CD4-positive, alpha-beta T cell treated with Interferon gamma for 1 hour (primary cell): Measurements from ENCODE around the gene NEK11.
A peak's percentile ranks its signal among the peaks of the same experiment; 100 is the strongest.
"Not testable (repeated sequence)": the region's sequence is repeated elsewhere in the genome, so short reads cannot be mapped to it uniquely, and the experiment has no call there.

Experiments used
- DNase-seq: peaks from one replicate; pipeline ENCODE4 v3.0.0-alpha.2; 2020

NEK11 gene

DNA sequence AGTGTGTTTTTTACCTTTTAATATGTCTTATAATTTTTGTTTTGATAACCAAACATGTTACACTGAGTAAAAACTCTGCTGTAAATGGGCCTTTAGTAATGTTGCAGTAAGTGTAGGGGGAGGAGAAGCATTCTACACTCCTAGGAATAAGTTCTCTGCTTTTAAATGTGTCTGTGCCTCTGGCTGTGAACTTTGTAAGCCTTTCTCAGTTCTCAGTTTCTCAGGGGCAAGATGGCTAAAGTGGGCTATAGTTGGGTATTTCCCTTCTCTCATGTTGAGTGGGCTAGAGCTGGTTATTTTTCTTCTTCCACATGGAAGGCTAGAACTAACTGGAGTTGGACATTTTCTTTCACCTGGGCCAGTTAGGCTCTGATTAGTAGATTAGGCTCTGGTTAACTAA is 279.6 kb downstream of the NEK11 start:
- no peak for DNase-seq

DNA sequence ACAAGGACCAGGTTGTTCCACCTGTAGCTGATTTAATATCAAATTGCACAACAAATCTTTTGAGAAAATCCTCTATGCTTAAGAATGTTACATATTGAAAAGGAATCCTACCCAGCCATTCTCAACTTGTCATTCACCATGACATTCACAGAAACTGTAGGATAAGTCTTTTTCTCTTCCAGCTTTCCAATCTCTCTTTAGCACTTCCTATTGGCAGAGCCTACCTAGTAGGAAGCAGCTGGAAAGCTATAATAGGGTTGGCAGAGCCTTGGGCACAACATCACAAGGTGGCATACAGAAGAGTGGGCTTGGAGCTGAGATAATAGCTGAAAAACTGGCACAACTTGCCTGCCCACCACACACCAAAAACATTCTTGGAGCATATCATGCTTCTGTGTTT is 287.6 kb downstream of the NEK11 start:
- no peak for DNase-seq

DNA sequence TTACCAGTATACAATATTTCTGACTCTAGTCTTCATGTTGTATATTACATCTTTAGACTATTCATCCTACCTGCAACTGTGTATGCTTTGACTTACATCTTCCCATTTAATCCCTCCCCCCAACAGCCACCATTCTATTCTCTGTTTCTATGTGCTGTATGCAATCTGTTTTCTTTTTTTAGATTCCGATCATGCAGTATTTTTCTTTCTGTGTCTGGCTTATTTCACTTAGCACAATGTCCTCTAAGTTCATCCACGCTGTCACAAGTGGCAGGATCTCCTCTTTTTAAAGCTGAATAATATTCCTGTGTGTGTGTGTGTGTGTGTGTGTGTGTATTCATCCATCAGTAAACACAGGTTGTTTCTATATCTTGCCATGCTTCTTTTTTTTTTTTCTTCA is 288.5 kb downstream of the NEK11 start:
- DNase-seq = no peak

- DNase-seq = no peak
Measured at GRCh38 chr3:131317667-131318066, 291.0 kb downstream of the NEK11 start.

GRCh38 chr3:131323014-131323413 is 296.3 kb downstream of the NEK11 start:
- DNase-seq = no peak

GRCh38 chr3:131323792-131324191 is 297.1 kb downstream of the NEK11 start:
- DNase-seq = no peak

DNA sequence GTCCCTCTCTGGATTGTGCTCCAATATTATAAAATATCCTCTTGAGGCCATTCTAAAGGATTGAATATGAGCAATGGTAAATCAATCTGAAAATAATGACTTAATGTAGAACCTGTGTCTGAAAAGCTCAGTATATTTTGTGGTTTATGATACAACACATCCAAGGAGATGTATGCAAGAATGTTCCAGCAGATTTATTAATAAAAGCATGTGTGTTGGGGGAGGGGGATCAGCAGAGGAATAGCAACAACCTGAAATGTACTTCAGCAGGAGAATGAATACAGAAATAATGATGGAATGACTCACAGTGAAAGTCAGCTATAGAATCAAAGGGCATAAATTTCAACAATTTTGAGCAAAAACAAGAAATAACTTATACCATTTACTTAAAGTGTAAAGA is 298.2 kb downstream of the NEK11 start:
- no peak for DNase-seq

DNA sequence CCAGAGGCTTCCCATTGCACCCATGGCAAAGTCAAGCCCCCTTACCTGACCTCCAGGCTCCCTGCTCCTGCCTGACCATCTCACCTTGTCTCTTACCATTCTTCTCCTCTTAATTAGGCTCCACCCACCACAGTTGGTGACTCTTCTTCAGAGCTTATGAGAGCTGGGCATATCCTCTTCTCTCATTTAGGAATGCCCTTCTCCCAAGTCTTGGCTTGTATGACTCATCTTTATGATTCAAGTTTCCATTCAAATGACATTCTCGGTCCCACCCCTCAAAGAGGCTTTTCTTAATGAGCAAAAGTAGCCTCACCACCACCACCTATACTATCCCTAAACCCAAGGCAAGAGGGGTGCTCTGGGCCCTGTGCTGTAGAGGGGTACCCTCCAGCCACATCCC is 299.6 kb downstream of the NEK11 start:
- no peak for DNase-seq

GRCh38 chr3:131328721-131329120 is 302.0 kb downstream of the NEK11 start:
- no peak for DNase-seq

DNA sequence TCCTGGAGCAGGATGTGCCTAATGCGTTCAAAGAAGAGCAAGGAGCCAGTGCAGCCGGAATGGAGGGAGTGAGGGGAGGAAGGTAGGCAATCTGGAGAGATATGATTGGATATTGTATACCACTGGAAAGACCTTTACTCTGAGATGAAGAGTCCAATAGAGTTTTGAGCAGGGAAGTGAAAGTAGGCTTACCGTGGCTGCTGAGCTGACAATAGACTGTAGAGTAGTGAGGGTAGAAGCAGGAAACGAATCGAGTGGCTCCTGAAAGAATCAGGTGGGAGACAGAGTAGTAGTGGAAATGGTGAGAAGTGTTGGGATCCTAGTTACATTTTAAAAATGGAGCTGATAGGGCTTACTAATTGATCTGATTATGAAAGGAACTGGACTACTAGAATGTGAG is 303.1 kb downstream of the NEK11 start:
- DNase-seq = no peak

DNA sequence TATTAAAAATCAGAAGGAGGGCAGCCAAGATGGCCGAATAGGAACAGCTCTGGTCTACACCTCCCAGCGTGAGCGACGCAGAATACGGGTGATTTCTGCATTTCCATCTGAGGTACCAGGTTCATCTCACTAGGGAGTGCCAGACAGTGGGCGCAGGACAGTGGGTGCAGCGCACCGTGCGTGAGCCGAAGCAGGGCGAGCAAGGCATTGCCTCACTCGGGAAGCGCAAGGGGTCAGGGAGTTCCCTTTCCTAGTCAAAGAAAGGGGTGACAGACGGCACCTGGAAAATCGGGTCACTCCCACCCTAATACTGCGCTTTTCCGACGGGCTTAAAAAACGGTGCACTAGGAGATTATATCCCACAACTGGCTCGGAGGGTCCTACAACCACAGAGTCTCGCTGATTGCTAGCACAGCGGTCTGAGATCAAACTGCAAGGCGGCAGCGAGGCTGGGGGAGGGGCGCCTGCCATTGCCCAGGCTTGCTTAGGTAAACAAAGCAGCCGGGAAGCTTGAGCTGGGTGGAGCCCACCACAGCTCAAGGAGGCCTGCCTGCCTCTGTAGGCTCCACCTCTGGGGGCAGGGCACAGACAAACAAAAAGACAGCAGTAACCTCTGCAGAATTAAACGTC is 304.9 kb downstream of the NEK11 start:
- not testable (repeated sequence) for DNase-seq

DNA sequence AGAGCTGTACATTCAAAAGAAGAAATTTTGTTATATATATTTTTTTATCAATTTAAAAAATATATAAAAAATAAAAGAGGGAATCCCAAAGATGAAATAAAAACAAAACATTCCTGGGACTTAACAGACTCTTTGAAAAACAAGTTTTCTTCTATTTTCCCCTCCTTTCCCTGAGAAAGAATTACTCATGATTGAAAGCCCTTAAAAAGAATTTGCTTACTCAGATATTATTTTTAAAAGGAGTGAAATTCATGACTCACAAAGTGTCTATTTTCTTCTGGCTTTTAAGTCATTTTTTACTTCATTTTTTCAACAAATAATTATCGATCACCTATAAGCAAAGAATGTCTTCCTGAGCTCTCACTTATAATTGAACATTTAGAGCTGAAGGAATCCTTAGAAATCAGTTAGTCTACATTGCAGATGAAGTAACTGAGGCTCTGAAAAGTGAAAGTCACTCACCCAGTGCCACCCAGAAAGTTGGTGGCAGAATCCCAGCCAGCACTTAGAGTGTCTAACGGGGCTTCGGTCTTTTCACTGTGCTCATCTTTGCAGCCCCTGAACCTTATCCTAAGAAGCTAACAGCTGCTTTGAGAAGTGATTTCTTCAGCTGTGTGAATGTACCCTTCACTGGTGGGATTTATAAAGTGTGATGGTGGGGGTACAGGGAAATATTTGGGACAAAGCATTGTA is 312.4 kb downstream of the NEK11 start:
- DNase-seq = no peak

GRCh38 chr3:131341761-131342160 is 315.1 kb downstream of the NEK11 start:
- DNase-seq = no peak

GRCh38 chr3:131348911-131349310 is 322.2 kb downstream of the NEK11 start:
- no peak for DNase-seq

- DNase-seq = no peak
Measured at GRCh38 chr3:131349454-131349853, 322.8 kb downstream of the NEK11 start.

DNA sequence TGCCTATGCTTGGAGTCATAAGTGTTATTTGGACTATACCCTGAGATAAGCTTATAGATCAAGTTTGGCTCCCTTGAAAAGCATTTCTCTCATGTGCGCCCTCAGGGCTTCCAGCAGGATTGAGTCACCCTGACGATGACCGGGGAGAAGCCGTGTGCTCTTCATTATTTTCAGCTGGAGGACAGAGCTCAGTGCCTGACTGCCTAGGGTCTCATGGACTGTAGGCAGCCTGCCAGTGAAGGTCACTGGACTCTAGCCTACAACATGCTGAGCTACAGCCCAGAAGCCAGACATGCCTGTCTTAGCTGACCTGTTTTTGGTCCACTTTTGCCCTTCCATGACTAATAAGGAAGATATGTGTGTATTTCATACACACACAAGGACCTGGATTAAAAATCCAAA is 323.3 kb downstream of the NEK11 start:
- DNase-seq = no peak

GRCh38 chr3:131350506-131350905 is 323.8 kb downstream of the NEK11 start:
- no peak for DNase-seq

GRCh38 chr3:131353016-131353877 is 326.6 kb downstream of the NEK11 start:
- DNase-seq = no peak

GRCh38 chr3:131353986-131354385 is 327.3 kb downstream of the NEK11 start:
- no peak for DNase-seq

GRCh38 chr3:131356006-131356595 is 329.4 kb downstream of the NEK11 start:
- DNase-seq = no peak

- no peak for DNase-seq
Measured at GRCh38 chr3:131357275-131357674, 330.6 kb downstream of the NEK11 start.

GRCh38 chr3:131360191-131360755 is 333.6 kb downstream of the NEK11 start:
- DNase-seq = no peak

DNA sequence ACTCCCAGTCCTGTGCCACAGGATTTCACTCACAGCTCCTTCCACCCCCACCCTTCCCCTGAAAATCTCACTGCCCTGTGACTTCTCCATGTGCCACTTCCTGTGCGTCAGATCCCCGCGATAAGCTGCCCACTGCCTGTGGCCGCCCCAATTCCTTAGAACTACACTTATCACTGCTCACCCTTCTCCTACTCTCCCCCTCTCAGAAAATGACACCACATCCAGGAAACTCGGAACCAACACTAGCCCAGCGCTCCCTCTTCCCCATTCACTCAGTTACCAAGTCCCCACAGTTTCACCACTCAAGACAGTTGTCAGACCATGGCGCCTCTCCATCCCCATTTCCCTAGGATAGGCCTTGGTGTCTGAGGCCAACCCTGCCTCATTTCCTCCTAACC is 334.4 kb downstream of the NEK11 start:
- DNase-seq = peak; percentile 55
